ENCODE data around the gene SUB1.

DNA sequence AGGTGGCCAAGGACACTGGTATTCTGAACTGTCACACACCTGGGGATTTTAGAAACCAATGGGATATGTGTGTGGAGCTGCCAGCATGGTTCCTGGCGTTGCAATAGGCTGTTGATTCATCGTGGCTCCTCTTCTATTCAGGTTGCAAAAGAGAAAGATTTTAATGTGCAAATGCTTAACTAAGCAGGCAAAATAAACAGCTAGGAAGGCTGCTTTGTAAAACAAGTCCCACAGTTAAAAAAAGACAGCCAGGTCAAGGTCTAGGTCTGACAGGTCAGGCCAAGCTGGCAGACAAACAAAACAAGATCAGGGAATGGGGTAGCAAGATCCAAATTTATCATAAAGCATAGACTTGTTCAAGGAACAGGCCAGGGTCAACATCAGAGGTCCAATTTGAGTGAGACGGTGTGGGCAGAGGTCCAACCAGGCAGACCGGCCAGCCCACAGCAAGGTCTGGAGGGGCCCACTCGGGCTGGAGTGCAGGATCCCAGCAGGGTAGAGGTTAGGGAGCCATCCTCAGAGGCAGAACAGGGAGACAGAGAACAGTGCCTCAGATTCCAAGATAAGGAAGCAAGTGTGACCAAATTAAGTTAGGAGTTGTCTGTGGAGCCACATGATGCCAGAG is 45.6 kb downstream of the SUB1 start:
- TF ChIP-seq EZH2 (IDR thresholded peaks at IDR 0.05; ENCODE audit: low read length, missing control alignments): no peak
- TF ChIP-seq, protein P1, sequence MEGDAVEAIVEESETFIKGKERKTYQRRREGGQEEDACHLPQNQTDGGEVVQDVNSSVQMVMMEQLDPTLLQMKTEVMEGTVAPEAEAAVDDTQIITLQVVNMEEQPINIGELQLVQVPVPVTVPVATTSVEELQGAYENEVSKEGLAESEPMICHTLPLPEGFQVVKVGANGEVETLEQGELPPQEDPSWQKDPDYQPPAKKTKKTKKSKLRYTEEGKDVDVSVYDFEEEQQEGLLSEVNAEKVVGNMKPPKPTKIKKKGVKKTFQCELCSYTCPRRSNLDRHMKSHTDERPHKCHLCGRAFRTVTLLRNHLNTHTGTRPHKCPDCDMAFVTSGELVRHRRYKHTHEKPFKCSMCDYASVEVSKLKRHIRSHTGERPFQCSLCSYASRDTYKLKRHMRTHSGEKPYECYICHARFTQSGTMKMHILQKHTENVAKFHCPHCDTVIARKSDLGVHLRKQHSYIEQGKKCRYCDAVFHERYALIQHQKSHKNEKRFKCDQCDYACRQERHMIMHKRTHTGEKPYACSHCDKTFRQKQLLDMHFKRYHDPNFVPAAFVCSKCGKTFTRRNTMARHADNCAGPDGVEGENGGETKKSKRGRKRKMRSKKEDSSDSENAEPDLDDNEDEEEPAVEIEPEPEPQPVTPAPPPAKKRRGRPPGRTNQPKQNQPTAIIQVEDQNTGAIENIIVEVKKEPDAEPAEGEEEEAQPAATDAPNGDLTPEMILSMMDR (conservative IDR thresholded peaks at IDR 0.05 in 1 of 2, IDR thresholded peaks at IDR 0.05 in 1 of 2; ENCODE audit: low read depth in 1 of 2, low read length in 2 of 2): no peak

Data from fibroblast of lung (primary cell).